ENCODE data around the gene SCN5A.

DNA sequence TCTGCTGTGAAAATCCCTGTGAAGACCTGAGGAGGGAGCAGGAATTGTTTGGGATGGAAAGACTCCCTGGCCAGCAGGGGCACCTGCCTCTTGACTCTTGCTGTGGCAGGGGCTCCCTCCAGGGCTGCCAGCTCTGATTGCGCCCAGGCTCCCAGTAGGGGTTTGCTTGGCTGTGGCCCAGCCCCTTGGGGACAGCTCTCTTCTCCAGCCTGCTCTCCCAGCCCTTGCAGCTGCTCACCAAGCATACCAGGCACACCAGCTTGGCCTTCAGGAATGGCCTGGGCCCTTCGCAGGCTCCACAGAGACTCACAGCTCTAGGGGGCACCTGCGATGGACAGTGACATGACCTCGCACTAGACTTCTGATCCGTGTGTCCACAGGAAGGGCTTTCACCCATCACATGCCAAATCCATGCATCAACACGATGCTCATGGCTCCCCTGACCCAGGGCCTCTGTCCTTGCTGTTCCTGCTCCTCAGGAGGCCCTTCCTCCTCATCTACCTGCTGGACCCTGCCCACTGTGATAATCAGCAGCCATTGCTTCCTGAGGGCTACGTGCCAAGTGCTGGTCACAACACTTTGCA lies 61.8 kb downstream of the SCN5A start:
- TF ChIP-seq, protein P1, sequence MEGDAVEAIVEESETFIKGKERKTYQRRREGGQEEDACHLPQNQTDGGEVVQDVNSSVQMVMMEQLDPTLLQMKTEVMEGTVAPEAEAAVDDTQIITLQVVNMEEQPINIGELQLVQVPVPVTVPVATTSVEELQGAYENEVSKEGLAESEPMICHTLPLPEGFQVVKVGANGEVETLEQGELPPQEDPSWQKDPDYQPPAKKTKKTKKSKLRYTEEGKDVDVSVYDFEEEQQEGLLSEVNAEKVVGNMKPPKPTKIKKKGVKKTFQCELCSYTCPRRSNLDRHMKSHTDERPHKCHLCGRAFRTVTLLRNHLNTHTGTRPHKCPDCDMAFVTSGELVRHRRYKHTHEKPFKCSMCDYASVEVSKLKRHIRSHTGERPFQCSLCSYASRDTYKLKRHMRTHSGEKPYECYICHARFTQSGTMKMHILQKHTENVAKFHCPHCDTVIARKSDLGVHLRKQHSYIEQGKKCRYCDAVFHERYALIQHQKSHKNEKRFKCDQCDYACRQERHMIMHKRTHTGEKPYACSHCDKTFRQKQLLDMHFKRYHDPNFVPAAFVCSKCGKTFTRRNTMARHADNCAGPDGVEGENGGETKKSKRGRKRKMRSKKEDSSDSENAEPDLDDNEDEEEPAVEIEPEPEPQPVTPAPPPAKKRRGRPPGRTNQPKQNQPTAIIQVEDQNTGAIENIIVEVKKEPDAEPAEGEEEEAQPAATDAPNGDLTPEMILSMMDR (IDR thresholded peaks at IDR 0.05), result no peak
- TF ChIP-seq RAD21 (IDR thresholded peaks at IDR 0.05; ENCODE audit: low read length) (no peak), EP300 (IDR thresholded peaks at IDR 0.05; ENCODE audit: borderline replicate concordance in 1 of 2, low read depth in 1 of 2, low read length in 1 of 2) (no peak), SIN3A (IDR thresholded peaks at IDR 0.05; ENCODE audit: borderline replicate concordance, low read depth, low read length) (no peak), TAF1 (IDR thresholded peaks at IDR 0.05; ENCODE audit: borderline replicate concordance, low read depth, low read length) (no peak), FOXM1 (IDR thresholded peaks at IDR 0.05; ENCODE audit: low read depth) (no peak), REST (IDR thresholded peaks at IDR 0.05; ENCODE audit: low read depth, low read length) (no peak), YY1 (IDR thresholded peaks at IDR 0.05; ENCODE audit: low read depth) (no peak), EZH2phosphoT487 (IDR thresholded peaks at IDR 0.05; ENCODE audit: borderline replicate concordance, low read depth) (no peak), MXI1 (IDR thresholded peaks at IDR 0.05; ENCODE audit: low read depth, low read length) (no peak), PBX3 (IDR thresholded peaks at IDR 0.05) (no peak)

Measured in SK-N-SH (cell line).